ACC112 (cell line): ENCODE results near the gene SH3PXD2A.

Experiments used
- H2AFZ ChIP-seq: fragments of 200-600 bp; sonication (generic); one replicate; pipeline ENCODE4 v1.6.0; 2017; ENCODE audit warnings: antibody characterized with exemption, low read length; ENCODE audit not compliant: unreplicated experiment
- H3K27ac ChIP-seq: fragments of 200-600 bp; sonication (generic); 2 replicates; pipeline ENCODE4 v1.5.1; 2014; ENCODE audit warnings: low read depth, mild to moderate bottlenecking, antibody characterized with exemption, low read length, moderate library complexity
- H3K27me3 ChIP-seq: fragments of 200-600 bp; sonication (generic); 2 replicates; pipeline ENCODE4 v1.6.1; 2014; ENCODE audit warnings: mild to moderate bottlenecking, antibody characterized with exemption, low read length, moderate library complexity, mixed read lengths; ENCODE audit not compliant: insufficient read depth
- H3K36me3 ChIP-seq: fragments of 200-600 bp; sonication (generic); 2 replicates; pipeline ENCODE4 v1.6.1; 2016; ENCODE audit warnings: mild to moderate bottlenecking, antibody characterized with exemption, low read length, moderate library complexity, mixed read lengths; ENCODE audit not compliant: insufficient read depth
- H3K4me1 ChIP-seq: fragments of 200-600 bp; sonication (generic); one replicate; pipeline ENCODE4 v1.6.1; 2016; ENCODE audit warnings: low read length, mixed read lengths; ENCODE audit not compliant: insufficient read depth, unreplicated experiment, control insufficient read depth
- H3K4me3 ChIP-seq: fragments of 200-600 bp; sonication (generic); 2 replicates; pipeline ENCODE4 v1.5.1; 2014; ENCODE audit warnings: mild to moderate bottlenecking, low read depth, low read length
- H3K79me2 ChIP-seq: fragments of 200-600 bp; sonication (generic); one replicate; pipeline ENCODE4 v1.6.0; 2016; ENCODE audit warnings: low read length; ENCODE audit not compliant: control insufficient read depth, unreplicated experiment, insufficient read depth

The SH3PXD2A gene

DNA sequence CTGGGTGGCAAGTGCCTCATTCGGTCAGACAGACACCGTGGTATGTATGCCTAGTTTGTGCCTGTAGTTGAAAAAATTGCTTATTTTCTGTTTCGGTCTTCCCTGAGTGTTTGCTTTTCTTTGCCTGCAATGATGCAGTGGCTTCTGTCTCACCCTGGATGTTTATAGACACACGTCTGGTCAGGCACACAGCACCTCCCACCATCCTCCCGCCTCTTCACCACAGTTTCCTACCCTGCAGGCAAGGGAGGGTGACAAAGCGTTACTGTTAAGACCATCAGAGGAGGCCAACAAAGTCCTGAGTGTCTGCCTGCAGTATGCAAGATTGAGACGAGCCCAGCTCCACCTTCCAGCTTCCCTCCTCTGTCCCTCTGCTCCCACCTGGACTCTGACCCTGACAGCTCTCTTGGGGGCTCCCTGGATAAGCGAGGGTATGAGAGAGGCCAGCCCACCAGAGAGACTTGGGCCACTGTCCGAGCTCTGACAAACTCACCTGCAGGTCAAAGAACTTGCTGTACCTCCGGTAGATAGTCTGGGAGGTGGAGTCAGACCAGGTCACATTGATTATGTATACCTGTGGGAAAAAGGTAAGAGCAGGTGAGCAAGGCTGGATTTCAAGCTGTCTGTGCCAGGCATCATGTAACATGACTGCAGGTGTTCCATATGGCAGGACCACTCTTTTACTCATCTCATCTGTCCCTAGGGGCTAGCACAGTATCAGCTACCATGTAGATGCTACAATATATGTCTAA, 54.4 kb downstream of the SH3PXD2A start:
- Histone ChIP-seq H3K79me2 (no peaks in the 10 kb centered on the region), H3K36me3 (no peaks in the 10 kb centered on the region), H2AFZ (no peak overlapping the region), H3K27me3 (no peaks in the 10 kb centered on the region; the same call in 1 of the 2 replicates), H3K4me3 (no peak overlapping the region), H3K4me1 (no peaks in the 10 kb centered on the region), H3K27ac (no peak overlapping the region)

GRCh38 chr10:103800089-103800488, 55.3 kb downstream of the SH3PXD2A start:
- Histone ChIP-seq H2AFZ (no peak overlapping the region), H3K4me1 (no peaks in the 10 kb centered on the region), H3K27me3 (no peaks in the 10 kb centered on the region; the same call in 1 of the 2 replicates), H3K36me3 (no peaks in the 10 kb centered on the region), H3K79me2 (no peaks in the 10 kb centered on the region), H3K27ac (no peak overlapping the region), H3K4me3 (no peak overlapping the region)

DNA sequence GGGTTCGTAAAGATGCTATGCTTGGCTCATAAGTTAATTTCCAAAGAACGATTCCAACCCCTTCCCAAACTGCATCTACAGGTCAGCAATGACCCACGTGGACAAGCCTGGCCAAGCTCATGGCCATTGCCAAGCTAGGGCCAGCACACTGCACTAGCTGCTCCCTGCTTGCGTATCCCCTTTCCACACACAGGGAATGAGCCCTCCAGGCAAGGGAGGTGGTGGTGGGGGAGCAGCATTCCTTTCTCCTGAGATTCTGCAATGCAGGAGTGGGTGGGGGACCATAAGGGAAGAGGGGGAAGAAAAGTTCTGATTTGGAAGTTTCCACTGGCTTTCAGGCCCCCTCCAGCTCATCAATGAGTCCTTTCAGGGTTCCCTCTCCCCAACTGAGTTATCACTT, 56.0 kb downstream of the SH3PXD2A start:
- Histone ChIP-seq H2AFZ (no peak overlapping the region), H3K27me3 (no peaks in the 10 kb centered on the region), H3K36me3 (no peaks in the 10 kb centered on the region), H3K4me1 (no peaks in the 10 kb centered on the region), H3K27ac (no peak overlapping the region), H3K79me2 (no peaks in the 10 kb centered on the region), H3K4me3 (no peak overlapping the region)

DNA sequence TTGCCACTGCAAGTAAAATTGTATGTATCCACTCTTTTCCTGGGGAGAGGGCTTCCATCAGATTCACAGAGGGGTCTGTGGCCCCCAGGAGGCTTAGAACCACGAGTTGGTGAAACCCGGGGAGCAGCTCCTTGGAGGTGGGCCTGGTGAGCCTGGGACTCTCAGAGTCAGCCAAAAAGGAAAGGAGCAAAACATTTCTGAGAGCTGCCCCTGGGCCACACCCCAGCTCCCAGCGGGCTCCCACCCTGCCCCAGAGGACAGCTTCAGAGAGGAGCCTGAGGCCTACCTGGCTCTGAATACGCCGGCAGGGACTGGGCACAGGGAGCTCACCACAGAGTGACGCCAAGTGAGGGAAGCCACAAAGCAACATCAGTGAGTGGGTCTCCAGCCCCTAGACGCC, 56.9 kb downstream of the SH3PXD2A start:
- no peak overlapping the region for H2AFZ ChIP-seq
- no peaks in the 10 kb centered on the region for H3K4me1 ChIP-seq
- no peaks in the 10 kb centered on the region for H3K79me2 ChIP-seq
- no peak overlapping the region for H3K4me3 ChIP-seq
- H3K36me3 ChIP-seq = no peaks in the 10 kb centered on the region
- H3K27ac ChIP-seq = no peak overlapping the region
- H3K27me3 ChIP-seq = no peaks in the 10 kb centered on the region

GRCh38 chr10:103797857-103798256, 57.5 kb downstream of the SH3PXD2A start:
- H2AFZ ChIP-seq = no peak overlapping the region

GRCh38 chr10:103795634-103796270, 59.6 kb downstream of the SH3PXD2A start:
- H3K27ac ChIP-seq = no peak overlapping the region
- no peak overlapping the region for H3K4me3 ChIP-seq
- H3K36me3 ChIP-seq = no peaks in the 10 kb centered on the region
- H3K27me3 ChIP-seq = no peaks in the 10 kb centered on the region
- no peak overlapping the region for H2AFZ ChIP-seq
- H3K79me2 ChIP-seq = no peaks in the 10 kb centered on the region
- no peaks in the 10 kb centered on the region for H3K4me1 ChIP-seq

More at GRCh38 chr10:103797857-103798256, 57.5 kb downstream of the SH3PXD2A start:
- no peak overlapping the region for H3K4me3 ChIP-seq
- no peaks in the 10 kb centered on the region for H3K4me1 ChIP-seq
- H3K27me3 ChIP-seq = no peaks in the 10 kb centered on the region
- no peaks in the 10 kb centered on the region for H3K36me3 ChIP-seq
- H3K27ac ChIP-seq = no peak overlapping the region
- H3K79me2 ChIP-seq = no peaks in the 10 kb centered on the region

DNA sequence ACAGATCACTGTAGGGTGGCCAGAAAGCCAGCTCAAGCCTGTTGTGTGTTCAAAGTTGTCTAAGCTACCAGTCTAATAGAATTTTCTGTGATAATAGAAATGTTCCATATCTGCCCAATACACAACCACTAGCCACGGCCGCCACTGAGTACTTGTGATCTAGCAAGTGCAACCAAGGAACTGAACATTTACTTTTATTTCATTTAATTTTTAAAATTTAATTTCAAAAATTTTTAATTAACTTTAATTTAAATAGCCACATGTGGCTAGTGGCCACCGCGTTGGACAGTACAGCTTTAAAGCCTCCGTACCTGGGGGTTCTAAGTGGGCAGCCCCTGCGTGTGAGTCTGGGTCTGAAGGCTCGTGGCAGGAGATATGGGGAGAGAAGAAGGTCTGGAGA, 60.4 kb downstream of the SH3PXD2A start:
- H3K27ac ChIP-seq = no peak overlapping the region
- H2AFZ ChIP-seq = no peak overlapping the region
- H3K36me3 ChIP-seq = no peaks in the 10 kb centered on the region
- H3K79me2 ChIP-seq = no peaks in the 10 kb centered on the region
- no peaks in the 10 kb centered on the region for H3K4me1 ChIP-seq
- no peaks in the 10 kb centered on the region for H3K27me3 ChIP-seq
- H3K4me3 ChIP-seq = no peak overlapping the region

DNA sequence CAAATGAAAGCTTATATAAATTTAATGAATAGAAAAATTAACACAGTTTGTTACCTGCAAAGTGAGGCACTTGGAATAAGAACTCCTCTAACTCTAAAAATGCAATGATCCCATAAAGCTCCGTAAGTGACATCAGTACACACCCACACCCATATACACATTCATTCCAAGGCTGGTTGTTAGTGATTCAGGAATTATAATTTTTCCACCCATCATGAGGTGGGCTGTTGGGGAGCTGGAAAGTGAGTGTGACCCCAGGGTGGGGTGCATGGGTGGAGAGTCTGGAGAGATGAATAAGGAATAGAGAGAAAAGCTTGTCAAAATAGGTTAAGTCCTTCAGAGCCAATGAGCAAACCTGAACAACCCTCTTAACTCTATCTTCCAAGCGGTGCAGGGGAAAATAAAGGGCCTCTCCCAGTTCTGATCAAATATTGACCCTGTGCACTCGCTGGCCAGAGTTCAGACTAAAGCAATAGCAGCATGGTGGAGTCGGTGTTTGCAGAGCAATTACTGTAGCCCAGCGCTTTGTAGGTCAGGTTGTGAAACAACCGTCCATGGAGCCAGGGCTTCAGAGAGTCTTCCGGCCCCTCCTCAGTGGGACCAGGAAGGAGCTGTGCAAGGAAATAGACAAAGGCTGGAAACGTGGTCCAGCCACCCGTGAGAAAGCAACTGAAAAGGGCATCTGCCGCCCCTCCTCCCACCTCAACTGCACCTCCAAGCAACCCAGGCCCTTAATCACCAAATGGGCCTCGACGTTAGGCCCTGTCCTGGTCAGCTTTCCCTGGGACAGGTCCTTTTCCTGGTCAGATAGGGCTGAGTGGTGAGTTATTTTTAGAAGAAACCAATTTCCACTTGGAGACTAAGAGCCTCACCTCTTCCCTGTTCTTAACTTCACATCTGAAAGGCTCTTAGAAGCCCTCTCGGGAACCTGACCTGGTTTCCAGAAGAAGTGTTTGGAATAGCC, 61.2 kb downstream of the SH3PXD2A start:
- no peaks in the 10 kb centered on the region for H3K79me2 ChIP-seq
- H3K27ac ChIP-seq = no peak overlapping the region
- H3K4me3 ChIP-seq = no peak overlapping the region
- no peaks in the 10 kb centered on the region for H3K4me1 ChIP-seq
- H3K36me3 ChIP-seq = no peaks in the 10 kb centered on the region
- H3K27me3 ChIP-seq = no peaks in the 10 kb centered on the region
- no peak overlapping the region for H2AFZ ChIP-seq

- Histone ChIP-seq H3K79me2 (no peaks in the 10 kb centered on the region), H3K4me1 (no peaks in the 10 kb centered on the region), H3K36me3 (no peaks in the 10 kb centered on the region), H2AFZ (no peak overlapping the region), H3K27ac (no peak overlapping the region), H3K27me3 (no peaks in the 10 kb centered on the region), H3K4me3 (no peak overlapping the region)
These were observed 61.9 kb downstream of the SH3PXD2A start for GRCh38 chr10:103793429-103793828.

DNA sequence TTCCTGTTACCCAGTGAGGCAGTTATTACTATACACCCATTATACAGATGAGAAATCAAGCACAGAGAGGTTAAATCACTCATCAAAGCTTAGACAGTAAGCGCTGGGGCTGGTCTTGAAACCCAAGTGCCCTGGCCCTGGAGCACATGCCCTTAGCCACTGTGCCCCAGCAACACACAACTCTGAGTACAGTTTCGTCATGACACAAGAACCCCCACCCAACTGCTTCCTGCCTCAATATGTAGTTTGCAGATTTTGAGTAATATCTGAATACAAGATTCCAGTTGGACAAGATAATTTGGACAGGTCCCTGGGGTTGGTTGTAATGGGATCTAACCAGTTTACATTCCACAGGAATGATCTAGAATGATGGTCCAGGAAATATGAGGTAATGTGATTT, 62.8 kb downstream of the SH3PXD2A start:
- Histone ChIP-seq H2AFZ (no peak overlapping the region), H3K4me3 (no peak overlapping the region), H3K27ac (no peak overlapping the region), H3K27me3 (no peaks in the 10 kb centered on the region), H3K4me1 (no peaks in the 10 kb centered on the region), H3K79me2 (no peaks in the 10 kb centered on the region), H3K36me3 (no peaks in the 10 kb centered on the region)
